Measurements from ENCODE around the gene ANKMY1.

DNA sequence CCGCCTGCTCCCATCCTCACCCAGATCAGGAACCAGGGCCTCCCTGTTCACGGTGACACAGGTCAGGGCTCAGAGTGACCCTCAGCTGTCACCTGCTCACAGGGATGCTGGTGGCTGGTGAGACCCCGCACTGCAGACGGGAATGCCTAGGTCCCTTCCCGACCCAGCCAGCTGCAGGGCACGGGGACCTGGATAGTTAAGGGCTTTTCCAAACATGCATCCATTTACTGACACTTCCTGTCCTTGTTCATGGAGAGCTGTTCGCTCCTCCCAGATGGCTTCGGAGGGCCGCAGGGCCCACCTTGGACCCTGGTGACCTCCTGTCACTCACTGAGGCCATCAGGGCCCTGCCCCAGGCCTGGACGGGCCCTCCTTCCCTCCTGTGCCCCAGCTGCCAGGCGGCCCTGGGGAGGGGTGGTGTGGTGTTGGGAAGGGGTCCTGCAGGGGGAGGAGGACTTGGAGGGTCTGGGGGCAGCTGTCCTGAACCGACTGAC lies 90.6 kb downstream of the ANKMY1 start:
- TF ChIP-seq EZH2 (IDR thresholded peaks at IDR 0.05) (no peak), ZFX (IDR thresholded peaks at IDR 0.05) (no peak), EZH2phosphoT487 (IDR thresholded peaks at IDR 0.05; ENCODE audit: borderline replicate concordance) (no peak)
- TF ChIP-seq, protein P1, sequence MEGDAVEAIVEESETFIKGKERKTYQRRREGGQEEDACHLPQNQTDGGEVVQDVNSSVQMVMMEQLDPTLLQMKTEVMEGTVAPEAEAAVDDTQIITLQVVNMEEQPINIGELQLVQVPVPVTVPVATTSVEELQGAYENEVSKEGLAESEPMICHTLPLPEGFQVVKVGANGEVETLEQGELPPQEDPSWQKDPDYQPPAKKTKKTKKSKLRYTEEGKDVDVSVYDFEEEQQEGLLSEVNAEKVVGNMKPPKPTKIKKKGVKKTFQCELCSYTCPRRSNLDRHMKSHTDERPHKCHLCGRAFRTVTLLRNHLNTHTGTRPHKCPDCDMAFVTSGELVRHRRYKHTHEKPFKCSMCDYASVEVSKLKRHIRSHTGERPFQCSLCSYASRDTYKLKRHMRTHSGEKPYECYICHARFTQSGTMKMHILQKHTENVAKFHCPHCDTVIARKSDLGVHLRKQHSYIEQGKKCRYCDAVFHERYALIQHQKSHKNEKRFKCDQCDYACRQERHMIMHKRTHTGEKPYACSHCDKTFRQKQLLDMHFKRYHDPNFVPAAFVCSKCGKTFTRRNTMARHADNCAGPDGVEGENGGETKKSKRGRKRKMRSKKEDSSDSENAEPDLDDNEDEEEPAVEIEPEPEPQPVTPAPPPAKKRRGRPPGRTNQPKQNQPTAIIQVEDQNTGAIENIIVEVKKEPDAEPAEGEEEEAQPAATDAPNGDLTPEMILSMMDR (IDR thresholded peaks at IDR 0.05 in 2 of 3, conservative IDR thresholded peaks at IDR 0.05 in 1 of 3; ENCODE audit: borderline replicate concordance in 1 of 3, insufficient read depth in 1 of 3, low read depth in 2 of 3, low read length in 2 of 3) = no peak
- TF ChIP-seq, protein P2, sequence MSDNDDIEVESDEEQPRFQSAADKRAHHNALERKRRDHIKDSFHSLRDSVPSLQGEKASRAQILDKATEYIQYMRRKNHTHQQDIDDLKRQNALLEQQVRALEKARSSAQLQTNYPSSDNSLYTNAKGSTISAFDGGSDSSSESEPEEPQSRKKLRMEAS (IDR thresholded peaks at IDR 0.05) = no peak
- TF ChIP-seq, protein P3, sequence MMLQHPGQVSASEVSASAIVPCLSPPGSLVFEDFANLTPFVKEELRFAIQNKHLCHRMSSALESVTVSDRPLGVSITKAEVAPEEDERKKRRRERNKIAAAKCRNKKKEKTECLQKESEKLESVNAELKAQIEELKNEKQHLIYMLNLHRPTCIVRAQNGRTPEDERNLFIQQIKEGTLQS (IDR thresholded peaks at IDR 0.05) = no peak

All from HCT116 (cell line).